T-helper 17 cell (primary cell): ENCODE results near the gene ZNF444. TPM values are rescaled to one million over a fixed set of nuclear protein-coding genes. Genes with fewer than 3 reads are reported as not detected.
"Not testable (repeated sequence)": the region's sequence is repeated elsewhere in the genome, so short reads cannot be mapped to it uniquely, and the experiment has no call there.

Source experiments
- ATAC-seq: fragments of 150-1000 bp; cut with Tn5 transposase; 2 replicates; pipeline ENCODE4 v1.10.0; 2021; ENCODE audit warnings: mild to moderate bottlenecking, moderate library complexity
- DNase-seq, 3 donors: peaks; one replicate each; pipeline versions ENCODE4 v3.0.0 to v3.0.0-alpha.2; 2020 to 2021
- H3K9me3 ChIP-seq: one replicate; pipeline ENCODE4 v1.7.0; 2013; ENCODE audit warnings: low read length, mild to moderate bottlenecking; ENCODE audit not compliant: control insufficient read depth, poor library complexity, severe bottlenecking
- H3K27ac Mint-ChIP-seq: one replicate; pipeline ENCODE4 v1.8.0; 2022; ENCODE audit warnings: mild to moderate bottlenecking, moderate library complexity, mixed read lengths
- H3K27me3 Mint-ChIP-seq: one replicate; pipeline ENCODE4 v1.8.0; 2022; ENCODE audit warnings: mixed read lengths
- H3K36me3 Mint-ChIP-seq: one replicate; pipeline ENCODE4 v1.8.0; 2022; ENCODE audit warnings: low read depth, mixed read lengths
- H3K4me1 Mint-ChIP-seq: one replicate; pipeline ENCODE4 v1.8.0; 2022; ENCODE audit warnings: mild to moderate bottlenecking, mixed read lengths
- H3K4me3 Mint-ChIP-seq: one replicate; pipeline ENCODE4 v1.8.0; 2022; ENCODE audit warnings: mild to moderate bottlenecking, moderate library complexity, mixed read lengths
- total RNA-seq, 4 donors: library from RNA in 2 of 4; stranded (reverse) in 2 of 4; gene quantifications; one replicate each; pipeline ENCODE4 v1.2.3 and lab custom pipeline; 2022 to 2026

Gene ZNF444
- total RNA-seq, 2 donors from 2014 or later: 12.3 to 16.7 TPM

DNA sequence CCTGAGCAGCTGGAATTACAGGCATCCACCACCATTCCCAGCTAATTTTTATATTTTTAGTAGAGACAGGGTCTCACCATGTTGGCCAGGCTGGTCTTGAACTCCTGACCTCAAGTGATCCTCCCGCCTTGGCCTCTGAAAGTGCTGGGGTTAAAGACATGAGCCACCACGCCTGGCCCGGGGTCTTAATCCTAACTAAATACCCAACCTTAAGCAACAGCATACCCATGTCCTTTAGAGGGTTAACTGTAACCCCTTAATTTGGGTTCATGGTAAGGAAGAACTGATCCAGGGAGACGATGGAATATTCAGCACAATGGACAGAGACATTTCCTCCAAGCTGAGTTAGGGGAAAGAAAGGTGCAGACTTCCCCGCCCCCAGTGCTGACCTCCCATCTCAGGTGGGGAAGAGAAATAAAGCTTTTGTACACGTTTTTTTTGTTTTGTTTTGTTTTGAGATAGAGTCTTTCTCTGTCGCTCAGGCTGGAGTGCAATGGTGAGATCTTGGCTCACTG, 26.0 kb downstream of the ZNF444 start:
- no peaks in the 10 kb centered on the region for H3K9me3 ChIP-seq
- Mint-ChIP-seq H3K4me1 (peaks cover 6% of the 10 kb centered on the region), H3K27ac (no peak overlapping the region), H3K27me3 (peaks cover 16% of the 10 kb centered on the region), H3K36me3 (no peaks in the 10 kb centered on the region), H3K4me3 (no peak overlapping the region)
- no peak for DNase-seq
- no peak for ATAC-seq

DNA sequence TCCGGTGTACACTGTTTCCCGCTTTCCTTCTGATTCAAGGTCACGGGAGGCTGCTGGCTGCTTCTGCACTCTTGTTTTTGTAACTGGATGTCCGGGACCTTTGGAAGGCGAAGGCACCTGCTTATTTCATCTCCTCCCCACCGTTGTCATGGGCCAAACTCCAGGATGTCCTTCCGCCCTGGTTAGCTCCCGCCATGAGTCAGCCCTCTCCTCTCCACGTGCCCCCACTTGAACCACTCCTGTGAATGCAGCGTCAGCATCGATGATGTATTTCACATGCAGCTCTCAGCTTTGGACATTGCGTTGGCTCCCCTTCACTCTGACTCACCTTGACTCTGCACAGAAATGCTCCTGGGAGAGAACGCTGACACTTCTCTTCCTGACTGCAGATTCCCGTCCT, 29.2 kb downstream of the ZNF444 start:
- Mint-ChIP-seq H3K27ac (no peak overlapping the region), H3K36me3 (no peaks in the 10 kb centered on the region), H3K4me1 (no peaks in the 10 kb centered on the region), H3K27me3 (peaks cover 23% of the 10 kb centered on the region), H3K4me3 (no peak overlapping the region)
- no peak for DNase-seq
- ATAC-seq: no peak
- H3K9me3 ChIP-seq: no peaks in the 10 kb centered on the region

DNA sequence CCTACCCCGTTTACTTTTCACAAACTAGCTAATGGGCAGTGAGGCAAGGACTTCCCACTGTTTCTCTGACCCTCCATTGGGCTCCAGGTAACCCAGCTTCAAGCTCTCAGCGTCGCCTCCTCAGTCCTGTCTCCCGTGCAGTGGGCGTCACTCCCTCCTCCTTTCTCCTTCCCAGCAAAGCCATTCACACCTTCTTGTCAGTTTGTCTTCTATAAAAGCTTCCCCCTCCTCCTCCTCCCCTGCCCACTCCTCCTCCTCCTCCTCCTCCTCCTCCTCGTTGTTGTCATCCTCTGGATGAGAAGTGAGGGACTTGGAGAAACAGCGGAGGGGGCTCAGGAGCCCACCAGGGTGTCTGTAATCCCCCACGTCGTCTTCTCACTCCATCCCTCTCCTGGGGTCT, 33.0 kb downstream of the ZNF444 start:
- ATAC-seq: no peak
- no peaks in the 10 kb centered on the region for H3K36me3 Mint-ChIP-seq
- no peak overlapping the region for H3K27ac Mint-ChIP-seq
- H3K4me1 Mint-ChIP-seq: no peaks in the 10 kb centered on the region
- no peak overlapping the region for H3K4me3 Mint-ChIP-seq
- no peaks in the 10 kb centered on the region for H3K9me3 ChIP-seq
- peaks cover 29% of the 10 kb centered on the region for H3K27me3 Mint-ChIP-seq
- no peak for DNase-seq

DNA sequence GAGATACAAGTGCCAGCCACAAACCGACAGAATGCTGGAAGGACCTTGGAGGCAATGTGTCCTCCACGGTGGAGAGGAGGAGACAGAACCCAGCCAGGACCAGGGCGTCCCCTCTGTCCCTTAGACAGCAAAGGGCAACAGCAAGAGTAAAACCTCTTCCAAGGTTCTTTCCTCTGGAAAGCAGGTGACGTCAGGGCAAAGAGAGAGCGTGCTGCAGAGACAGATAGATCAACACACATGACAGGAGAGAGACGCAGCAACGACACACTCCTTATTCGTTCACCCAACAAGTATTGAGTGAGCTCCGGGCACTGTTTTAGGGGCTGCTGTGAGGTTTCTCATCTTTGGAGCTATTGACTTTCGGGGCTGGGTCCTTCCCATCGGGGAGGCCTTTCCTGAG, 33.5 kb downstream of the ZNF444 start:
- H3K4me1 Mint-ChIP-seq: no peaks in the 10 kb centered on the region

DNA sequence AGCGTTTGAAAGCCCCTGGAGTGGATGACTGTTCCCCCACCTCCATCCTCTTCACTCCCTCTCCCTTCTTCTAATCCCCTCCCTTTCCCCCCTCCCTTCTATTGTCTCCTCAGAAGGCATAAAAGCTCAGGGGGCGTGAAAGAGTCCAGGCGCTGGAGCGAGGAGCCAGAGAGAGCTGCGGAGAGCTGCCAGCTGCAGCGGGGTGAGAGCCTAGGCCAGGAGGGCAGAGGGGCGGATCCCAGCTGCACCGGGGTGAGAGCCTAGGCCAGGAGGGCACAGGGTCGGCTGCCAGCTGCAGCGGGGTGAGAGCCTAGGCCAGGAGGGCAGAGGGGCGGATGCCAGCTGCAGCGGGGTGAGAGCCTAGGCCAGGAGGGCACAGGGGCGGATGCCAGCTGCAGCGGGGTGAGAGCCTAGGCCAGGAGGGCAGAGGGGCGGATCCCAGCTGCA, 34.8 kb downstream of the ZNF444 start, which contains the start of gene GALP:
TSS of gene GALP (plus strand) at position 148 of the 447 bp plus-strand sequence. CDS start 1,101 bp downstream, outside the sequence.
- peaks cover 21% of the 10 kb centered on the region for H3K27me3 Mint-ChIP-seq
- H3K27ac Mint-ChIP-seq, H3K4me1 Mint-ChIP-seq, H3K4me3 Mint-ChIP-seq, ATAC-seq, H3K9me3 ChIP-seq, DNase-seq, H3K36me3 Mint-ChIP-seq: not testable (repeated sequence)

More for the DNA sequence above, 33.5 kb downstream of the ZNF444 start:
- Mint-ChIP-seq H3K27ac (no peak overlapping the region), H3K4me3 (no peak overlapping the region), H3K36me3 (no peaks in the 10 kb centered on the region), H3K27me3 (peaks cover 29% of the 10 kb centered on the region)
- DNase-seq (no peak), ATAC-seq (no peak)
- H3K9me3 ChIP-seq: no peaks in the 10 kb centered on the region

DNA sequence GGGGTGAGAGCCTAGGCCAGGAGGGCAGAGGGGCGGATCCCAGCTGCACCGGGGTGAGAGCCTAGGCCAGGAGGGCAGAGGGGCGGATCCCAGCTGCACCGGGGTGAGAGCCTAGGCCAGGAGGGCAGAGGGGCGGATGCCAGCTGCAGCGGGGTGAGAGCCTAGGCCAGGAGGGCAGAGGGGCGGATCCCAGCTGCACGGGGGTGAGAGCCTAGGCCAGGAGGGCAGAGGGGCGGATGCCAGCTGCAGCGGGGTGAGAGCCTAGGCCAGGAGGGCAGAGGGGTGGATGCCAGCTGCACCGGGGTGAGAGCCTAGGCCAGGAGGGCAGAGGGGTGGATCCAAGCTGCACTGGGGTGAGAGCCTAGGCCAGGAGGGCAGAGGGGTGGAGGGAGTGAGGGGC, 35.2 kb downstream of the ZNF444 start:
- not testable (repeated sequence) for H3K27ac Mint-ChIP-seq, H3K4me3 Mint-ChIP-seq, H3K36me3 Mint-ChIP-seq, H3K9me3 ChIP-seq, ATAC-seq, DNase-seq, H3K4me1 Mint-ChIP-seq
- peaks cover 21% of the 10 kb centered on the region for H3K27me3 Mint-ChIP-seq

DNA sequence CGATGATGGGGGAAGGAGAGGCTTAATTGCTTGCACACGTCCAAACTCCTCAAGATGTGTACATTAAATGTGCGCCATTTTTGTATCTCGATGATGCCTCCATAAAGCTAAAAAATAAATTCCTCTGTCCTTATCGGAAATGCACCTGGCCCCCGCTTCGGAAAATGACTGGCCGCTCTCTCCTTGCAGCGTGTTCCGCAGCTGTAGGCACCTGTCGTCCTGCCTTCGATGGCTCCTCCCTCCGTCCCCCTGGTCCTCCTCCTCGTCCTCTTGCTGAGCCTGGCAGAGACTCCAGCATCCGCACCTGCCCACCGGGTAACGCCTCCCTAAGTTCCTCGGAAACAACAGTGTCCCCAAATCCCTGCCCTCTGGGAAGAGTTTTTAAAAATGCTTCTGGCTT, 35.8 kb downstream of the ZNF444 start:
- DNase-seq: no peak
- Mint-ChIP-seq H3K4me1 (no peaks in the 10 kb centered on the region), H3K36me3 (no peaks in the 10 kb centered on the region), H3K27me3 (peaks cover 18% of the 10 kb centered on the region), H3K27ac (no peak overlapping the region), H3K4me3 (no peak overlapping the region)
- H3K9me3 ChIP-seq: no peaks in the 10 kb centered on the region
- ATAC-seq: no peak

DNA sequence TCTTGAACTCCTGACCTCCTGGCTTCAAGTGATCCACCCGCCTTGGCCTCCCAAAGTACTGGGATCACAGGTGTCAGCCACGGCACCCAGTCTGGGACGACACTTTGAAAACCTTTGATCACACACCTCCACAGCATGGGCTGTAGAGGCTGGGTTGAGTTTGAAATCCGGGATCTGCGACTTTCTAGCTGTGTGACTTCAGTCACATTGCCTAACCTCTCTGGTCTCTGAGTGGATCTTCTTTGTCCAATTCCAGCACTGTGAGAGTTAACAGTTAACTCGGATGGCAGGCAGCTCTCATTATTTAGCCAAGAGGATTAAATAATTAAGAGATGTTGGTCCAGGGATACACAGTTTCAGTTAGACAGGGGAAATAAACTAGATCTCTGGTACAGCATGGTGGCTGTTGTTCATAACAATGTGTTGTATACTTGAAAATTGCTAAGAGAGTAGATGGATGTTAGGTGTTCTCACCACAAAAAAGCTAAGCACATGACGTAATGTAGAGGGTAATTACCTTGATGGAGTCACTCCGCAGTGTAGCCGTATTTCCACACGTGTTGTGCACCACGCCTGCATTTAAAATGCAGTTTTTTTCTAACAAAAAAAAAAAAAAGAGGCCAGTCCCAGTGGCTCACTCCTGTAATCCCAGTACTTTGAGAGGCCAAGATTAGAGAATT, 36.6 kb downstream of the ZNF444 start:
- H3K36me3 Mint-ChIP-seq: no peaks in the 10 kb centered on the region
- no peaks in the 10 kb centered on the region for H3K9me3 ChIP-seq
- H3K27ac Mint-ChIP-seq: no peak overlapping the region
- ATAC-seq: no peak
- peaks cover 17% of the 10 kb centered on the region for H3K27me3 Mint-ChIP-seq
- no peak for DNase-seq
- no peaks in the 10 kb centered on the region for H3K4me1 Mint-ChIP-seq
- no peak overlapping the region for H3K4me3 Mint-ChIP-seq

DNA sequence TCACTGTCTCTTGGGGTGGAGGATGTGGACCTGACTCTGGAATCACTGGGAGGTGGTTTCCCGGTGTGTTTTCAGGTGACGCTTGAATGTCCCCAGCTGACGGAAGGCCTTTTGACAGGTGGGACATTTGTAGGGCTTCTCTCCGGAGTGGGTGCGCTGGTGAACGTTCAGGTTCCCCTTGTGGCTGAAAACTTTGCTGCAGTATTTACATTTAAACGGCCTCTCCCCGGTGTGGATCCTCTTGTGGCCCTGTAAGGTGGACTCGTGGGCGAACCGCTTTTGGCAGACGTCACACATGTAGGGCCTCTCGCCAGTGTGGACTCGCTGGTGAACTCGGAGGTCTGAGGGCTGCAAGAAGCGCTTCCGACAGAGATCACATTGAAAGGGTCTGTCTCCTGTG, 48.7 kb downstream of the ZNF444 start:
- H3K9me3 ChIP-seq: no peaks in the 10 kb centered on the region
- Mint-ChIP-seq H3K4me3 (no peak overlapping the region), H3K27me3 (peaks cover 42% of the 10 kb centered on the region), H3K27ac (no peak overlapping the region), H3K36me3 (peaks cover 4% of the 10 kb centered on the region), H3K4me1 (peaks cover 2% of the 10 kb centered on the region)
- no peak for ATAC-seq
- no peak for DNase-seq

DNA sequence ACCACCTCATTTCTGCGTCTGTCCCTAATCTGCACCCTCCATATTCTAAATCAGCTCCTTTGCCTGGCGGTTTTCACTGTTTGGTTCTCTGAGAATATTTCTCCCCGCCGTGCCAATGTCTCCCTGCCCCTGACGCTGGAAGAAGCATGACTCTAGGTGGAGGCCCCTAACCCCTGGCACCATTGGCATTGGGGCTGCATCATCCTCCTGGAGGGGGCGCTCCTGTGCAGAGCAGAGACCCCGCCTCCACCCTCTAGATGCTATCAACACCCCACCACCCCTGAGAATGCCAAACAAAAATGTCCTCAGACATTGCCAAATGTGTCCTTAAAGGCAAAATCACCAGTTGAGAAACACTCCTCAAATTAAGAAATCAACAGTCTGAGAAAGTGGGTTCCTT, 50.0 kb downstream of the ZNF444 start:
- no peaks in the 10 kb centered on the region for H3K4me1 Mint-ChIP-seq
- ATAC-seq: no peak
- H3K36me3 Mint-ChIP-seq: peaks cover 4% of the 10 kb centered on the region
- no peaks in the 10 kb centered on the region for H3K9me3 ChIP-seq
- no peak overlapping the region for H3K4me3 Mint-ChIP-seq
- DNase-seq: no peak
- H3K27me3 Mint-ChIP-seq: peaks cover 30% of the 10 kb centered on the region
- no peak overlapping the region for H3K27ac Mint-ChIP-seq

DNA sequence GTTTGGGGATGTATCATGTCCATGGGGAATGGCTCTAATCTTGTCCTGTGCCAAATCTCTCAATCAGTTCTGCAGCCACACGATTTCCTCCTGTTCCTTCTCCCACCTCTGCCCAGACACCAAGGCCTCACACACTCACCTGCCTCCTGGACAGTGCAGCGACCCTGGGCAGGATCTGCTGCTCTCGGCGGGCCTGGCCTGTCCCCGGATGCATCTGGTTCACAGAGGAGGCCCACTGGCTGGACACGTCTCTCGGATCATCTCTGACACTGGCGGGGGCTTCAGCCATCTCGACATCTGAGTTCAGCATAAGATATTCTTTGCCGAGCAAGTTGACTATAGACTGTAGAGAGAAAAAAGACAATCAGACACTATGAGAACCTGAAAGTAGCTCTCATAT, 50.6 kb downstream of the ZNF444 start:
- H3K27ac Mint-ChIP-seq: no peak overlapping the region
- peaks cover 30% of the 10 kb centered on the region for H3K27me3 Mint-ChIP-seq
- peaks cover 4% of the 10 kb centered on the region for H3K36me3 Mint-ChIP-seq
- no peaks in the 10 kb centered on the region for H3K9me3 ChIP-seq
- H3K4me1 Mint-ChIP-seq: no peaks in the 10 kb centered on the region
- ATAC-seq: no peak
- H3K4me3 Mint-ChIP-seq: no peak overlapping the region
- no peak for DNase-seq

DNA sequence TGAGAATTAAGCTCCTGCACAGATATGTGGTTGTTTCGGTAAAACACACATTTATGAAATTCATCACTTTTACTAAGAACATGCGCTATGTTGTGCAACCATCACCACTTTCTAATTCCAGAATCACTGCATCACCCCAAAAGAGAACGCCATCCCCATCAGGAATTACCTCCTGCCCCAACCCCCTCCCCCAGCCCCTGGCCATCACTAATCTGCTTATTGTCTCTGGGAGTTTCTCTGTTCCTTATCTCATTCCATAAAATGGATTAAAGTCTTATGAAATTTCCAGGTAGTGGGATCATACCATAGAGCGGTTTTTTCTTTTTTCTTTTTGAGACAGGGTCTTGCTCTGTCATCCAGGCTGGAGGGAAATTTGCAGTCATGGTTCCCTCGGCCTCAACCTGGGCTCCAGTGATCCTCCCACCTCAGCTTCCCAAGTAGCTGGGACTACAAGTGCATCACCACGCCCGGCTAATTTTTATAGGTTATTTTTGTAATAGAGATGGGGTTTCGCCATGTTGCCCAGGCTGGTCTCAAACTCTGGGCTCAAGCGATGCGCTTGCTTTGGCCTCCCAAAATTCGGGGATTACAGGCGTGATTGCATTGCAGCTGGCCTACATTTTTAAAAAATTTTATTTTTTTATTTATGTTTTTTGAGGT, 53.0 kb downstream of the ZNF444 start:
- DNase-seq: no peak

DNA sequence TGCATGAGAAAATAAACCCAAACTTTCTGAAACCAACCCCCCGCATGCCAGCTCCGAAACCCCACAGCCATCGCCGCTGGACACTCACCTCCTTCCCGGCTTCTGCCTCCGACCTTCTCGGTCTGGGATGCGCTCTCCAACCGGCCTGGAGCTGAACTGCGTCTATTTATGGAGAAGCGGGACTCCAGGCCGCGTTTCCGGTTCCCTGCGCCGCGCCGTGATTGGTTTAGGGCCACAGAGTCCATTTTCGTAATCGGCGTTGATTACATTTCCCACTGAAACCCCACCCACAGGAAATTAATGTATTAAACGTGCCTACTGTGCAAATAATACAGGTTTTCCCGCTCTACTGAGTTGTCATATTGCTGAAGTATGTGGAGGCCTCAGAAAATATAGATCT, 56.6 kb downstream of the ZNF444 start, which contains the start of gene ZSCAN5B:
TSS of gene ZSCAN5B (minus strand) at position 138 of the 400 bp plus-strand sequence. CDS start 4,731 bp downstream, outside the sequence.
- not testable (repeated sequence) for H3K4me3 Mint-ChIP-seq, H3K9me3 ChIP-seq, H3K4me1 Mint-ChIP-seq, H3K36me3 Mint-ChIP-seq, ATAC-seq, DNase-seq, H3K27ac Mint-ChIP-seq
- peaks cover 26% of the 10 kb centered on the region for H3K27me3 Mint-ChIP-seq

More for the DNA sequence above, 53.0 kb downstream of the ZNF444 start:
- no peak overlapping the region for H3K27ac Mint-ChIP-seq
- peaks cover 30% of the 10 kb centered on the region for H3K27me3 Mint-ChIP-seq
- peaks cover 4% of the 10 kb centered on the region for H3K36me3 Mint-ChIP-seq
- H3K4me1 Mint-ChIP-seq: no peaks in the 10 kb centered on the region
- no peak for ATAC-seq
- no peaks in the 10 kb centered on the region for H3K9me3 ChIP-seq
- H3K4me3 Mint-ChIP-seq: no peak overlapping the region
